Neutrophil (primary cell): ENCODE results near the gene NLRP6.
A peak's percentile ranks its signal among the peaks of the same experiment; 100 is the strongest.
"Not testable (repeated sequence)": the region's sequence is repeated elsewhere in the genome, so short reads cannot be mapped to it uniquely, and the experiment has no call there.

ENCODE experiments used
- H3K27ac ChIP-seq: fragments of 200-600 bp; sonication (generic); 2 replicates; pipeline ENCODE4 v1.5.1; 2016; ENCODE audit warnings: mild to moderate bottlenecking, moderate library complexity
- H3K27me3 ChIP-seq: fragments of 200-600 bp; sonication (generic); 2 replicates; pipeline ENCODE4 v1.6.0; 2016; ENCODE audit warnings: mild to moderate bottlenecking
- H3K36me3 ChIP-seq: fragments of 200-600 bp; sonication (generic); 2 replicates; pipeline ENCODE4 v1.5.1; 2017
- H3K4me1 ChIP-seq, 2 experiments: fragments of 200-600 bp in 1 of 2; sonication (generic) in 1 of 2; 1 replicate in 1 of 2; 2 replicates in 1 of 2; pipeline versions ENCODE4 v1.5.1 to v1.6.1; 2013 to 2016; ENCODE audit warnings: low read depth in 1 of 2, low read length in 1 of 2, mild to moderate bottlenecking in 1 of 2, moderate library complexity in 1 of 2; ENCODE audit not compliant: control insufficient read depth in 1 of 2, insufficient read depth in 1 of 2
- H3K4me3 ChIP-seq, 2 experiments: fragments of 200-600 bp in 1 of 2; sonication (generic) in 1 of 2; 1 replicate in 1 of 2; 2 replicates in 1 of 2; pipeline ENCODE4 v1.5.1; 2013 to 2016; ENCODE audit warnings: low read depth in 1 of 2, low read length in 1 of 2, mild to moderate bottlenecking in 1 of 2, moderate library complexity in 1 of 2
- H3K9me3 ChIP-seq: fragments of 200-600 bp; sonication (generic); 2 replicates; pipeline ENCODE4 v1.5.1; 2016
- CTCF ChIP-seq: fragments of 200-600 bp; sonication (generic); IDR thresholded peaks from 2 replicates; pipeline ENCODE4 v1.5.1; 2016; ENCODE audit warnings: antibody characterized with exemption

The NLRP6 gene

GRCh38 chr11:324156-324555, 45.9 kb downstream of the NLRP6 start:
- no peaks in the 10 kb centered on the region for H3K9me3 ChIP-seq
- peaks cover 11% of the 10 kb centered on the region for H3K27me3 ChIP-seq
- no peak for TF ChIP-seq CTCF
- H3K27ac ChIP-seq, result peak overlapping the region; percentile 99
- H3K36me3 ChIP-seq, result no peaks in the 10 kb centered on the region
- H3K4me1 ChIP-seq, result peaks cover 45 to 63% of the 10 kb centered on the region in 2 experiments
- no peak overlapping the region for H3K4me3 ChIP-seq

- Histone ChIP-seq H3K4me1 (peaks cover 45 to 65% of the 10 kb centered on the region in 2 experiments), H3K27ac (peak overlapping the region; percentile 99)
These were observed 46.6 kb downstream of the NLRP6 start for GRCh38 chr11:324593-325517.

GRCh38 chr11:325796-326591, 47.8 kb downstream of the NLRP6 start:
- no peaks in the 10 kb centered on the region for H3K27me3 ChIP-seq
- no peak for TF ChIP-seq CTCF
- H3K4me3 ChIP-seq, result peak overlapping the region; percentile 55 to 57
- H3K4me1 ChIP-seq, result peaks cover 42 to 68% of the 10 kb centered on the region in 2 experiments
- H3K36me3 ChIP-seq, result no peaks in the 10 kb centered on the region
- peak overlapping the region; percentile 99 for H3K27ac ChIP-seq
- no peaks in the 10 kb centered on the region for H3K9me3 ChIP-seq

More at GRCh38 chr11:324593-325517, 46.6 kb downstream of the NLRP6 start:
- H3K9me3 ChIP-seq, H3K27me3 ChIP-seq, H3K4me3 ChIP-seq, H3K36me3 ChIP-seq: not testable (repeated sequence)

GRCh38 chr11:326592-326841, 48.3 kb downstream of the NLRP6 start:
- peaks cover 45 to 72% of the 10 kb centered on the region in 2 experiments for H3K4me1 ChIP-seq

GRCh38 chr11:326842-327580, 48.8 kb downstream of the NLRP6 start:
- Histone ChIP-seq H3K27me3 (no peaks in the 10 kb centered on the region), H3K36me3 (no peaks in the 10 kb centered on the region), H3K9me3 (no peaks in the 10 kb centered on the region), H3K4me1 (peaks cover 45 to 75% of the 10 kb centered on the region in 2 experiments), H3K4me3 (peak overlapping the region; percentile 55 to 57), H3K27ac (peak overlapping the region; percentile 99)
- peak; percentile 35 for TF ChIP-seq CTCF

More at GRCh38 chr11:326592-326841, 48.3 kb downstream of the NLRP6 start:
- Histone ChIP-seq H3K36me3 (no peaks in the 10 kb centered on the region), H3K27me3 (no peaks in the 10 kb centered on the region), H3K4me3 (peak overlapping the region; percentile 55 to 57), H3K9me3 (no peaks in the 10 kb centered on the region), H3K27ac (peak overlapping the region; percentile 99)
- no peak for TF ChIP-seq CTCF
